ENCODE data around the gene SLC40A1. TPM values are rescaled to one million over a fixed set of nuclear protein-coding genes. Genes with fewer than 3 reads are reported as not detected.

Gene SLC40A1
- total and polyA plus RNA-seq, 2 of the 8 experiments (the other 6 are each of a cell fraction or from before 2014, with no cell fraction given) = 0.03 TPM; not detected in 1

GRCh38 chr2:189534854-189535832, 45.4 kb downstream of the SLC40A1 start:
- no peak overlapping the region for H3K18ac ChIP-seq (ENCODE audit: extremely low read depth, low read length)
- H3K36me3 ChIP-seq (ENCODE audit: control insufficient read depth in 2 of 4, insufficient read depth in 4 of 4, low read length in 3 of 4) = no peaks in the 10 kb centered on the region
- no peak overlapping the region for H2BK120ac ChIP-seq (replicated peaks; ENCODE audit: low read depth, low read length)
- H3K4me3 ChIP-seq (ENCODE audit: extremely low read depth in 1 of 4, insufficient read depth in 2 of 4, low read depth in 3 of 4, low read length in 4 of 4) = no peak overlapping the region
- no peak overlapping the region for H2BK20ac ChIP-seq (ENCODE audit: low read length)
- no peaks in the 10 kb centered on the region for H3K79me1 ChIP-seq (ENCODE audit: low read depth, low read length)
- no peaks in the 10 kb centered on the region for H4K20me1 ChIP-seq (replicated peaks in 1 of 2; ENCODE audit: control insufficient read depth in 1 of 2, insufficient read depth in 2 of 2, low read length in 2 of 2)
- H4K5ac ChIP-seq (ENCODE audit: insufficient read length, low read depth, low read length) = no peak overlapping the region
- no peaks in the 10 kb centered on the region for H3K4me1 ChIP-seq (replicated peaks in 1 of 4; ENCODE audit: control insufficient read depth in 3 of 4, insufficient read depth in 4 of 4, low read length in 3 of 4)
- H2AK5ac ChIP-seq (ENCODE audit: low read depth, low read length) = no peak overlapping the region
- ChIA-PET POLR2A (ENCODE audit: partially characterized antibody) (no interaction called here), CTCF (ENCODE audit: partially characterized antibody) (interaction anchor here (1.4 kb wide), 1 partner anchor 98 kb away, joined by 4 read pairs; no protein-coding TSS in a partner anchor)
- WGBS, 2 experiments (ENCODE audit: extremely low coverage in 1 of 2, insufficient coverage in 1 of 2, insufficient read length in 1 of 2, insufficient replicate concordance in 2 of 2, low coverage in 1 of 2, low lambda C conversion rate in 2 of 2, missing lambda C conversion rate in 1 of 2) = 81% methylated on average over 1 of the region's 1 CpG; no CpG with 5 or more reads in 1 of the 2 experiments
- H3K79me2 ChIP-seq (ENCODE audit: control insufficient read depth in 1 of 2, insufficient read depth in 2 of 2, low read length in 2 of 2) = no peaks in the 10 kb centered on the region
- no peak overlapping the region for H3K4ac ChIP-seq (replicated peaks; ENCODE audit: insufficient read length, low read depth, low read length)
- H2BK5ac ChIP-seq (ENCODE audit: low read depth, low read length) = no peak overlapping the region
- H3K56ac ChIP-seq (replicated peaks; ENCODE audit: insufficient read length, low read depth, low read length) = no peak overlapping the region
- FAIRE-seq (no peak), DNase-seq (ENCODE audit: low read depth in 1 of 2, low spot score in 2 of 2) (no peak)
- H3K27me3 ChIP-seq (replicated peaks in 1 of 4; ENCODE audit: control insufficient read depth in 3 of 4, extremely low read depth in 1 of 4, insufficient read depth in 3 of 4, low read length in 3 of 4) = peaks cover 0 to 1% (median 0%) of the 10 kb centered on the region in 4 experiments; a peak in 1 of 7 replicates
- no peak overlapping the region for H3K4me2 ChIP-seq (ENCODE audit: insufficient read depth in 1 of 2, low read depth in 2 of 2, low read length in 2 of 2)
- H3K14ac ChIP-seq (ENCODE audit: insufficient read length) = no peak overlapping the region
- H2BK15ac ChIP-seq (ENCODE audit: low read length) = no peak overlapping the region
- H2BK12ac ChIP-seq (ENCODE audit: low read depth, low read length) = no peak overlapping the region
- no peak overlapping the region; the same call in 1 of the 2 replicates for H4K8ac ChIP-seq (ENCODE audit: extremely low read depth, insufficient read depth, low read length)
- no peaks in the 10 kb centered on the region for H3K9me3 ChIP-seq (ENCODE audit: insufficient read depth in 2 of 2, low read depth in 1 of 2, low read length in 1 of 2)
- H3K23ac ChIP-seq (ENCODE audit: insufficient read length) = no peak overlapping the region
- no peak overlapping the region for H2AFZ ChIP-seq (ENCODE audit: low read length)
- H3K9ac ChIP-seq (replicated peaks in 1 of 4; ENCODE audit: extremely low read depth in 1 of 4, low read depth in 3 of 4, low read length in 3 of 4) = no peak overlapping the region
- no peak overlapping the region for H3K27ac ChIP-seq (ENCODE audit: low read depth, low read length)
- TF ChIP-seq JUN (IDR thresholded peaks at IDR 0.05; ENCODE audit: low read depth, low read length) (no peak), PHF8 (conservative IDR thresholded peaks at IDR 0.05; ENCODE audit: low read depth, low read length) (no peak), TCF12 (IDR thresholded peaks at IDR 0.05; ENCODE audit: low read depth, low read length) (no peak), BCL11A (IDR thresholded peaks at IDR 0.05; ENCODE audit: low read depth in 2 of 2, low read length in 2 of 2) (no peak), POLR2AphosphoS5 (IDR thresholded peaks at IDR 0.05; ENCODE audit: low read depth, low read length) (no peak), FOSL1 (IDR thresholded peaks at IDR 0.05; ENCODE audit: insufficient read depth, low read depth, low read length) (no peak), SRF (IDR thresholded peaks at IDR 0.05; ENCODE audit: low read depth, low read length) (no peak), CBX5 (IDR thresholded peaks at IDR 0.05; ENCODE audit: low read depth, low read length) (no peak)
- TF ChIP-seq, protein P1, sequence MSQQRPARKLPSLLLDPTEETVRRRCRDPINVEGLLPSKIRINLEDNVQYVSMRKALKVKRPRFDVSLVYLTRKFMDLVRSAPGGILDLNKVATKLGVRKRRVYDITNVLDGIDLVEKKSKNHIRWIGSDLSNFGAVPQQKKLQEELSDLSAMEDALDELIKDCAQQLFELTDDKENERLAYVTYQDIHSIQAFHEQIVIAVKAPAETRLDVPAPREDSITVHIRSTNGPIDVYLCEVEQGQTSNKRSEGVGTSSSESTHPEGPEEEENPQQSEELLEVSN (IDR thresholded peaks at IDR 0.05) = no peak
- peaks cover 3% of the 10 kb centered on the region; the same call in 1 of the 2 replicates for H3K23me2 ChIP-seq (ENCODE audit: low read depth, low read length)
- H4K91ac ChIP-seq (replicated peaks; ENCODE audit: insufficient read length, low read length) = no peak overlapping the region

Measured in H1 (cell line).